GM12801 (cell line): ENCODE measurements around the gene EXOC4.

Source experiments
- CTCF ChIP-seq: IDR thresholded peaks from one replicate; pipeline ENCODE4 v1.5.1; 2011; ENCODE audit warnings: control low read depth; ENCODE audit not compliant: insufficient read length; ENCODE audit errors: extremely low read depth

The EXOC4 gene

GRCh38 chr7:134059921-134060320 lies 807.0 kb downstream of the EXOC4 start:
- TF ChIP-seq CTCF: no peak

- no peak for TF ChIP-seq CTCF
Measured at GRCh38 chr7:134060874-134061273, 808.0 kb downstream of the EXOC4 start.

GRCh38 chr7:134062460-134062859 lies 809.6 kb downstream of the EXOC4 start:
- no peak for TF ChIP-seq CTCF

GRCh38 chr7:134065415-134065814 lies 812.5 kb downstream of the EXOC4 start:
- no peak for TF ChIP-seq CTCF

GRCh38 chr7:134067164-134067563 lies 814.3 kb downstream of the EXOC4 start:
- no peak for TF ChIP-seq CTCF

GRCh38 chr7:134068670-134069069 lies 815.8 kb downstream of the EXOC4 start:
- no peak for TF ChIP-seq CTCF

GRCh38 chr7:134069187-134069586 lies 816.3 kb downstream of the EXOC4 start:
- TF ChIP-seq CTCF: no peak

- TF ChIP-seq CTCF: no peak
Measured at GRCh38 chr7:134070673-134071072, 817.8 kb downstream of the EXOC4 start.
